Smooth muscle cell (in vitro differentiated cells): Measurements from ENCODE around the gene ZNF492. TPM values are rescaled to one million over a fixed set of nuclear protein-coding genes. Genes with fewer than 3 reads are reported as not detected.
"Not testable (repeated sequence)": the region's sequence is repeated elsewhere in the genome, so short reads cannot be mapped to it uniquely, and the experiment has no call there.

ENCODE experiments used
- DNase-seq: peaks from one replicate; lab custom pipeline; 2025; ENCODE audit not compliant: unreplicated experiment; lab: John Stamatoyannopoulos, UW
- H2AFZ ChIP-seq: fragments of 200-600 bp; sonication (generic); 2 replicates; pipeline ENCODE4 v1.6.0; 2016; ENCODE audit warnings: antibody characterized with exemption, low read depth, mild to moderate bottlenecking
- H3F3A ChIP-seq: fragments of 200-600 bp; sonication (generic); 2 replicates; pipeline ENCODE4 v1.6.0; 2017; ENCODE audit warnings: antibody characterized with exemption, low read depth
- H3K27ac ChIP-seq: fragments of 200-600 bp; sonication (generic); 2 replicates; pipeline ENCODE4 v1.5.1; 2016; ENCODE audit warnings: low read depth, mild to moderate bottlenecking
- H3K27me3 ChIP-seq: fragments of 200-600 bp; sonication (generic); 2 replicates; pipeline ENCODE4 v1.6.1; 2016; ENCODE audit warnings: low read depth, mild to moderate bottlenecking
- H3K36me3 ChIP-seq: fragments of 200-600 bp; sonication (generic); 2 replicates; pipeline ENCODE4 v1.5.1; 2016; ENCODE audit warnings: low read depth
- H3K4me1 ChIP-seq: fragments of 200-600 bp; sonication (generic); 2 replicates; pipeline ENCODE4 v1.5.1; 2016; ENCODE audit warnings: low read depth
- H3K4me2 ChIP-seq: fragments of 200-600 bp; sonication (generic); 2 replicates; pipeline ENCODE4 v1.6.0; 2016; ENCODE audit warnings: mild to moderate bottlenecking
- H3K4me3 ChIP-seq: fragments of 200-600 bp; sonication (generic); 2 replicates; pipeline ENCODE4 v1.5.1; 2016; ENCODE audit warnings: mild to moderate bottlenecking
- H3K79me2 ChIP-seq: fragments of 200-600 bp; sonication (generic); 2 replicates; pipeline ENCODE4 v1.6.0; 2016; ENCODE audit warnings: low read depth, mild to moderate bottlenecking
- H3K9ac ChIP-seq: fragments of 200-600 bp; sonication (generic); 2 replicates; pipeline ENCODE4 v1.6.0; 2016; ENCODE audit warnings: low read depth
- H3K9me3 ChIP-seq: fragments of 200-600 bp; sonication (generic); replicated peaks from 2 replicates; pipeline ENCODE4 v1.5.1; 2016; ENCODE audit warnings: low read depth
- H4K20me1 ChIP-seq: fragments of 200-600 bp; sonication (generic); 2 replicates; pipeline ENCODE4 v1.6.0; 2016; ENCODE audit warnings: low read depth
- CTCF ChIP-seq: fragments of 200-600 bp; sonication (generic); IDR thresholded peaks from 2 replicates; pipeline ENCODE4 v1.5.1; 2017; ENCODE audit warnings: borderline replicate concordance, mild to moderate bottlenecking, antibody characterized with exemption; ENCODE audit not compliant: insufficient read depth, poor library complexity, severe bottlenecking
- WGBS: methylation state at CpG from one replicate; pipeline ENCODE4 v1.1.7; 2016; ENCODE audit warnings: low lambda C conversion rate; 5-methylcytosine and 5-hydroxymethylcytosine counted together
- polyA plus RNA-seq: library from polyadenylated mRNA; unstranded; fragments of >200 nt; fragmentation: Nextera tagmentation; extraction: Ambion mirVana; gene quantifications from 2 replicates; pipeline ENCODE4 v1.2.1, GENCODE V29; 2016
- small RNA-seq: library from RNA; depleted of rRNA; stranded (forward); fragments of <200 nt; gene quantifications from one replicate; pipeline ENCODE3, GENCODE V24; 2014
- total RNA-seq: library from RNA; depleted of rRNA; stranded (reverse); fragments of >200 nt; gene quantifications from 2 replicates; pipeline ENCODE4 v1.2.3, GENCODE V29; 2014

The ZNF492 gene
- total and polyA plus RNA-seq, 2 experiments from 2014 or later = not detected

- not testable (repeated sequence) for H3F3A ChIP-seq, H3K9ac ChIP-seq, H3K4me2 ChIP-seq, H3K27ac ChIP-seq, H3K27me3 ChIP-seq, H3K79me2 ChIP-seq, H2AFZ ChIP-seq, H3K9me3 ChIP-seq, H3K4me1 ChIP-seq, H3K4me3 ChIP-seq, DNase-seq, H3K36me3 ChIP-seq, H4K20me1 ChIP-seq
- 98% methylated on average over 5 of the region's 22 CpGs for WGBS
These were observed 68.5 kb downstream of the ZNF492 start for GRCh38 chr19:22702661-22703060.

DNA sequence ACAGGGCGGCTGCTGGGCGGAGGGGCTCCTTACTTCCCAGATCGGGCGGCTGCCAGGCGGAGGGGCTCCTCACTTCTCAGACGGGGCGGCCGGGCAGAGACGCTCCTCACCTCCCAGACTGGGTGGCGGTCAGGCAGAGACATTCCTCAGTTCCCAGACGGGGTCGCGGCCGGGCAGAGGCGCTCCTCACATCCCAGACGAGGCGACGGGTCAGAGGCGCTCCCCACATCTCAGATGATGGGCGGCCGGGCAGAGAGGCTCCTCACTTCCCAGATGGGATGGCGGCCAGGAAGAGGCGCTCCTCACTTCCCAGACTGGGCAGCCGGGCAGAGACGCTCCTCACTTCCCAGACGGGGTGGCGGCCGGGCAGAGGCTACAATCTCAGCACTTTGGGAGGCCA is 69.0 kb downstream of the ZNF492 start:
- H3K79me2 ChIP-seq, H3F3A ChIP-seq, H3K4me3 ChIP-seq, H3K9ac ChIP-seq, H3K27me3 ChIP-seq, H3K9me3 ChIP-seq, H3K4me2 ChIP-seq, H3K27ac ChIP-seq, H4K20me1 ChIP-seq, H3K4me1 ChIP-seq, H3K36me3 ChIP-seq, DNase-seq, H2AFZ ChIP-seq: not testable (repeated sequence)
- WGBS = 97% methylated on average over 27 of the region's 28 CpGs

DNA sequence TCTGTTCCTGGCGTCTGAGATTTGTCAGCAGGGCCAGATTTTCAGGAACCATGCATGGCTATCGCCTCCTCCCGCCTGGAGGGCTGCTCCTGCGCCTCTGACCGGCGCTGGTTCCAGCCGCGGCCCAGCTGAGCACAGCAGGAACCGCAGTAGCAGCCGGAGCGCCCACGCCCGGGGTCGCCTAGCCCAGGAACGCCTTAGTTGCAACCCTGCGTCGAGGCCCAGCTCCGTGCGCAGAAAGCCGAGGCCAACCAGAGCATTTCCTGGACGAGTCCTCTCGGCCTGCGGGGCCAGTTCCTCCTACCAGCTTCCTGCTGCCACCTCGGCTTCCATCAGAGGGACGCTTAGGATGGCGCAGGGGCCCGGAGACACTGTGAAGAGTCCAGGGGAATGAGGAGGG is 74.9 kb downstream of the ZNF492 start:
- H3K4me1 ChIP-seq = no peaks in the 10 kb centered on the region
- no peaks in the 10 kb centered on the region for H3K36me3 ChIP-seq
- H3K27ac ChIP-seq = no peak overlapping the region
- H3K4me2 ChIP-seq = no peak overlapping the region
- no peak for DNase-seq
- no peak overlapping the region for H3K4me3 ChIP-seq
- TF ChIP-seq CTCF = no peak
- H3K9me3 ChIP-seq = peaks cover 12% of the 10 kb centered on the region
- H2AFZ ChIP-seq = no peak overlapping the region
- H3K9ac ChIP-seq = no peak overlapping the region
- H3K27me3 ChIP-seq = no peaks in the 10 kb centered on the region
- H4K20me1 ChIP-seq = no peaks in the 10 kb centered on the region
- H3K79me2 ChIP-seq = no peaks in the 10 kb centered on the region
- no peaks in the 10 kb centered on the region for H3F3A ChIP-seq
- 85% methylated on average over 15 of the region's 27 CpGs for WGBS

Small RNAs within 50 kb of the gene (small RNA-seq; reads per million reads assigned to genes)
- not detected for gene AC011467.2

Other genes with a start within 250 kb of the ZNF492 start
- gene ZNF98, start 212.0 kb upstream of the ZNF492 start, total RNA-seq = not detected in 2 replicates
- not detected in 2 replicates for gene ZNF98, start 212.0 kb upstream of the ZNF492 start, polyA plus RNA-seq
- gene ZNF99, start 149.8 kb downstream of the ZNF492 start, total RNA-seq = not detected in 2 replicates
- not detected in 2 replicates for gene ZNF99, start 149.8 kb downstream of the ZNF492 start, polyA plus RNA-seq
- gene ZNF723, start 198.0 kb downstream of the ZNF492 start, total RNA-seq = not detected in 2 replicates
- not detected in 2 replicates for gene ZNF723, start 198.0 kb downstream of the ZNF492 start, polyA plus RNA-seq